SKM-1 (cell line): ENCODE measurements around the gene HDAC9.
A peak's percentile ranks its signal among the peaks of the same experiment; 100 is the strongest.

Experiments used
- DNase-seq: peaks from one replicate; lab custom pipeline; 2025; ENCODE audit not compliant: unreplicated experiment; lab: John Stamatoyannopoulos, UW

HDAC9 gene

DNA sequence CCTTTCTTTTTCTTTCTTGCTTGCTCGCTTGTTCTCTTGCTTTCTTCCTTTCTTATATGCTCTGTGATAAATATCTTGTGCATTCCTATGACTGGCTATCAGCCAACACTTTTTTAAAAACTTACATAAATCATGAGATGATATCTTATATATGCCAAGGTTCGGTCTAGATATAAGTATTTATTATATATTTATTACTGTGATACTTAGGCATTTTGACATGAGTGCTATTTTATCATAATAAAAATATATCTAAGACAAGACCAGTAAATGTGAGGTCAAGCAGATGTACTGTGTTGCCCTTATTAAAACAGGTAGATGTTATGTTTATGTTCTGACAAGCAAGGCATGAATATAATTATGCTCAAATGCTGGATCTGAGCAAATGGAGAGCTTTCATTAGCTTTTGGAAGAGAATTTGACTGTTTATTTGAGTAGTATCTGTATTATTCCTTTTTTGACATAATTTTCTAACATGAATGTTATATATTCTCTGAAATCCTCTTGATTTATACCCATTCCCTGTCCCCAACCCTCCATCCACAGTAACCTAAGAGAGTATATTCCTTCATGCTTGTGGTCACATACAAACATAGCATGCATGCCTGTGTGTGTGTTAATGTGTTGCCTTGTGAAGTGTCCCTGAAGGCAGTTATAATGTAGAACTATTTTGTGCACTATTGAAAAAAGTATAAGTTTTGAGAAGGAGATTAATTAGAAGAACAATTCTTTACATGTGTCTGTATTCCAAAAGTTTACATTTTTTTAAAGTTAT is 158.0 kb downstream of the HDAC9 start:
- no peak for DNase-seq

GRCh38 chr7:18654709-18655108 is 159.2 kb downstream of the HDAC9 start:
- DNase-seq, result no peak

DNA sequence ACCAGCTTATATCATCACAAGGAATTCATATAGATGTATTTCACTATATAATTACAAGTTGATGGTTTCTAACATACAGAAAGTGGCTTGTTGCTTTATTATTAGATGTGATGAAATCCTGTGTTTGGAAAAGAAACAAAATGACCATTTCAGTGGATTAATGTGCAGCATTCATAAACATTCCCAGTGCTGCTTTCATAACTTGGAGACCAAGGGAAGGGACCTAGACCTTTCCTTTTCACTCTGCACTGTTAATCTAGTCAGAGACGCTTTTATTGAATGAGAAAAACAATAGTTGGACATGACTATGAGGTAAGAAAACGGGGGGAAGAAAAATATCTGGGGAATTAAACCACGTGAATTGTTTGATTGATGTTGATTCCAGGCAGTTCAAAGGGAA is 160.0 kb downstream of the HDAC9 start:
- no peak for DNase-seq

DNA sequence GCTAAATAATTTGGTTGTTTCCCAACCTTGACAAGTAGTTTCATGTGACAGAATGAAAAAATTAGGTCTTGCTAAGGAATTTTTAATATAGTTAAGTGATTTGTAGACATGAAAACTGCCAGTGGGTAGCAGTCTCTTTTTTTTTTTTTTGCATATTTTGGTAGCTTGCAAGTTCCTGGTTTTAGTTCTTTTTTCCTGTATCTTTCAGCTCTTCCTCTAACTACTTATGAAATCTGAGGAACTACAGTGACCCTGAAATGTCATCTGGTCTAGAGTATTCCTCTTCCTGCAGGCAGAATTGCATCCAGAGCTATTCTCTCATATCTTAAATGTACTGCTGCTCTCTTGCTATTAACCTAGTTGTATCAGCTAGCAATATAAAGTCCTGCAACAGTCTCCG is 160.4 kb downstream of the HDAC9 start:
- peak; percentile 48 for DNase-seq

GRCh38 chr7:18656362-18656761 is 160.8 kb downstream of the HDAC9 start:
- DNase-seq, result no peak

DNA sequence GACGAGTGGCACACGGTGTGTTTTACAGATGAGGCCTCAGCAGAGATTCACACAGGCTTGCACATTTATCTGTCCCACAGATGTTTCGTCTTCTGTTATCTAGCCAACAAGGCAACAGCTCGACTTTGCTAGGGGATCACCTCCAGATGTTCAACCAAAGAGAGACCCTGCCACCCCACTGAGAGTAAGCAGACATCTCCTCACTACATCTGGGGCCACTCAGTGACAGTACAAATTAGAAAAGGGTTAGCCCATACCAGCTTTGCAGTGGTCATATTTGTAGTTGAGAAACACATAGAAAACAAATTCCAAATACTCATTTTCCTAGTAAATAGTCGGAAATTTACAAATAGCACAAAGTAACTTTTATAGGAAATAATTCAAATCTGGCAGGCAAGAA is 164.2 kb downstream of the HDAC9 start:
- no peak for DNase-seq

DNA sequence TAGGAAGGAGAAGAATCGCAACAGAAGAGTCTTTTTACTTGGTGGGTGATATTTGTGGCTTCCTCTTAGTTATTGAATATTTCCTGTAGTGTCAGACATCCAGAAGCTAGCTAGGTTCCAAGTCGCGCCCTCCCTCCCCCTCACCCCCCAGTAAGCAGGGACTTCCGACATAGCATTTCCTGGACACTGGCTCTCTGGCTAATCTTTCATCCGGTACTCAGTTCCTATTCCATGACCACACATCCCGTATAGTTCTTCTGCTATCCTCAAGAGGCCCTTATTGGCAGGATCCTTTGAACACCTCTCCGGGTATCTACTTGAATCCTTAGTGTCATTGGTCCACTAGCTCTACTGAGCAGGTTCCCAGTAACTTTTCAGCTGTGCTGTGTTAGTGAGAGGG is 167.8 kb downstream of the HDAC9 start:
- DNase-seq, result no peak

GRCh38 chr7:18666107-18666728 is 170.7 kb downstream of the HDAC9 start:
- peak; percentile 79 for DNase-seq

- no peak for DNase-seq
These were observed 171.9 kb downstream of the HDAC9 start for GRCh38 chr7:18667466-18667865.

DNA sequence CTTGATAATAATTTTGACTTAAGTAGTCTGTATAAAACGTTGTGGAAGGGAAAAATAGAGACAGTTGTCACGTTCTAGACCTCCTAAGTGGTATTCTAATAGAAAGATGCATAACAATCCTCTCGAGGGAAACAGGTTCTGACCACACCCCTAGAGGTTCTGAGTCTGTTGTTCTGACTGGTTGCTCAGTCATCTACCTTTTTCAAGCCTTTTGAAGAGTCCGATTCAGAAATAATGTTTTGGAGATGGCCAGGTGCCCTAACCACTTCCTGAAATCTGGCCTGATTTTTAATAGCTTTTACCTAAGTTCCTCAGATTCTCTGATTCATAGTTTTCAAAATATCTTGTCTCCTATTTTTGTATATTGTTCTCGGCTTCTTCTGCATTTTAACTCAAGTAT is 175.6 kb downstream of the HDAC9 start:
- no peak for DNase-seq

- no peak for DNase-seq
These were observed 180.0 kb downstream of the HDAC9 start for GRCh38 chr7:18675579-18675978.

- no peak for DNase-seq
These were observed 183.7 kb downstream of the HDAC9 start for GRCh38 chr7:18679261-18679660.

GRCh38 chr7:18680576-18680975 is 185.0 kb downstream of the HDAC9 start:
- no peak for DNase-seq

- DNase-seq, result no peak
These were observed 189.4 kb downstream of the HDAC9 start for GRCh38 chr7:18684916-18685315.

DNA sequence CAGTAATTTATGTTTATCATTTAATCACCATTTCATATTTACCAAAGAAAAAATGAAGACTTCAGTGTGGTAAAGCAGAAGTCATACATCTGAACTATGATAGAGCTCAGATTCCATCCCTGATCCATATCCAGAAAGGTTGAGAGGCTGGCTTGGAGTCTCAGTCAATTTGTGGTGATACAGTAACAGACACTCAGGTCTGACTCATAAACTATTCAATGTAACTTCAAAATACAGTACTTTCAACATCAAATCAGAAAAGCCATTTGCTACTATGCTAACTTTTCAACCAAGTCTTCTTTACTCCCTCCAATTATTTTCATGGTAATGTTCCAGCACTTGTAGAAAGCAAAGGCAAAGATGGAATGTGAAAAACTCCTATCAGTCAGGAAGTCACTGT is 190.4 kb downstream of the HDAC9 start:
- no peak for DNase-seq

DNA sequence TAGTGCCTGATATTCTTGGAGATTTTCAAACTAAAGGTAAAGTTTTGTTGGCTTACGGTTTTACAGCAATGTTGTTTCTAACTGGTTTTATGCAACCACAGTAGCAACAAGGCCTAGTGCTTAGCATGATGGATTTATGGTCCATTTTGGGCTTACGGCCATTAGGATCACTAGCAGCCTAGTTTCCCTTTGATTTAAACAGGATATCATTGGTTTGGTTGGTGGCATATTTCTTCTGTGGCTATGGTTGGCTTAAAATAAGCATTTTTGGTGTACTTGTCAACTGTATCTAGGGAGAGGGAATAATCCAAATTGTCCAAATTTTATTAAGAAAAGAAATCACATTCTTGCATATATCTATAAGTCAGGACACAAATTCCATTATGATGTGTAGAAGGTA is 194.0 kb downstream of the HDAC9 start:
- DNase-seq, result no peak

DNA sequence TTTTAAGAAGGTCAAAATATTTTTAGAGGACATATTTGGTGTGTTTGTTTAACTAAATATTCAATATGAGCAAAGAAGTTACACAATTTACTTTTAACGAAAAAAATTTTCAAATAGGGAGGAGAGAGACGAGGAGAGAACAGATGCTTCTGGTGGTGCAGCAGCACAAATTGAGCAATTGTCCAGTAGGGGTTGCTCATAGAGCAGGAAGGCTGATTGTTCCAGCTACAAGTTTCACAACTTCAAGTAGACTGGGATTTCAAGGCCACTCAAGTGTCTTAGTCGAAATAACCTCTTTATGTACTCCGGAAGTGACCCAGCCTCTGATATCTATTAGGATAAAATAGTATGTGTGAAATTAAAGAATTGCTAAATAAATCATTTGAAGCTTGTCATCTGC is 197.9 kb downstream of the HDAC9 start:
- DNase-seq, result peak; percentile 27

DNA sequence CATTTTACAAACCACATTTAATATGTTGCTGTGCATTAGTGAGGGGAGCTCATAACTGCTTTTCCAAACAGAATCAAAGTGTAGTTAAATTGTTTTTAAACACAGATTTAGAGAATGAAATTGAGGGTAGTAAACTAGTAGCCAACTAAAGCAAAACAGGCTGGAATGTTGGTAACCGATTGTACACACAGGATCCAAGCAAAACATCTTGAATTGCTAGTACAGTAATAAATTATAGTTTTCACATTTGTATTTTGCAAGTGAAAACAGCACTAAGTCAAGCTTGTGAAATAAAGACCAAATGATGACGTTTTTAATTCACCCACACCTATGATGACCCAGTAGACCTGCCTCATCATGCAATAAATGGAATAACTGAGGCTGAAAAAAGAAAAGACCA is 198.3 kb downstream of the HDAC9 start:
- DNase-seq, result no peak

GRCh38 chr7:18694484-18694883 is 198.9 kb downstream of the HDAC9 start:
- no peak for DNase-seq

GRCh38 chr7:18694911-18695310 is 199.4 kb downstream of the HDAC9 start:
- DNase-seq, result no peak

DNA sequence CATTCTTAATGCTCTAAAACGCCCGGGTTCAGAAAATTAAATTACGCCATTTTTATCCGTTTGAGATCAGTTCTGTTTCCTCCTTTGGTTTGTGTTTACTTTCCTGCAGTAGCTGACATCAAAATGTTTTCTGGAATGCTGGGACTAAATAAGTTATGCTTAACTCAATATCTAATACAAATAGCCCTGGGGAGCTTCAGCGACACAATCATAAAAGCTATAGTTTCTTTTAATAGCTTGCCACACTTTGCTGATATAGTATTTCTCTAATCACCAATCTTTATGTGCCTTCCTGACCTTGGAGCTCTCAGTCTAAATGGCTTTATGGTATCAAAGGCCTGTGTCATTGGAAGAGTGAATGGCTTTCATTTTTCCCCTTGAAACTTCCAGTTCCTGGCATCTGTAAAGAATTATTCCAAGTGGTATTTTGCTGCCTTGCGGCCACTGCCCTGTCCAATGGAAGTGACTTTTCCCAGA is 202.7 kb downstream of the HDAC9 start:
- no peak for DNase-seq

GRCh38 chr7:18700147-18700546 is 204.6 kb downstream of the HDAC9 start:
- DNase-seq, result no peak
